ENCODE results near the gene NECTIN1.

Gene NECTIN1

DNA sequence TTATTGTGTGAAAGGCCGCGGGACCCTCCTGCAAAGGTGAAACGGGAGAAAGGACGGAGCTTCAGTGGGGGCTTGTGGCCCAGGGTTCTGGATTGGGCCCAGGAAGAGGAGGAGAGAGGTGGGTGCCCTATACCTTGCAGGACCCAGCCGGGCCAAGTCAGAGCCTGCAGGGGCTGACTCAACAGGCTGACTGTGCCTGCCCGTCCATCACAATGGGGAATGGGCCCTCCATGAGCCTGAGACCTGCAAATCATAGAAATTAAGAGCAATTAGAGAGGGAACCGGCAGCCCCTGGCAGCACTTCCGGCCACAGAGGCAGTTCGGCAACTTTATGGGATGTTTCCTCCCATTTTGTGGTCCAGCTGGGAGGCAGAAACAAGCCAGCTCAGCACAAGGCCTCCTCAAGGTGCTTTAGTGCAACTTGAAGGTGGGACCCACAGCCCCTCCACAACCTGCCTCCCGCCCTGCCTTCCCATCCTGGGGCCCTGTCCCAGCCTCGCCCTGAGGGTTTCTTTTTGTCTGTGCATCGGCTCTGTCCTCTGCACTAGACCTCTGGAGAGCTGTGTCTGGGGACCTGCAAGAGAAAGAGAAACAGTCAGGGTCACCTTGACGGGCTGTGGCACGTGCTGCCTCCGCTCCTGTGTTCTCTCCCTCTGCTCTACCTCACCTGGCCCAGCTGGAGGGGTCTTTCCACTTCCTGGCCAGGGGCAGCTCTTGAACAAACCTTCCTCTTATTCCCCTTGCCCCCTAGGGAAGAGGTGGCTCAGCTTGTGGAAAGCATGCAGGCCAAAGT, 19.1 kb upstream of the NECTIN1 start:
- TF ChIP-seq CTCF (IDR thresholded peaks at IDR 0.05; ENCODE audit: low read depth, low read length): no peak
- Histone ChIP-seq H3K27me3 (ENCODE audit: low read depth, low read length) (no peaks in the 10 kb centered on the region), H3K4me2 (ENCODE audit: low read length) (no peak overlapping the region)

DNA sequence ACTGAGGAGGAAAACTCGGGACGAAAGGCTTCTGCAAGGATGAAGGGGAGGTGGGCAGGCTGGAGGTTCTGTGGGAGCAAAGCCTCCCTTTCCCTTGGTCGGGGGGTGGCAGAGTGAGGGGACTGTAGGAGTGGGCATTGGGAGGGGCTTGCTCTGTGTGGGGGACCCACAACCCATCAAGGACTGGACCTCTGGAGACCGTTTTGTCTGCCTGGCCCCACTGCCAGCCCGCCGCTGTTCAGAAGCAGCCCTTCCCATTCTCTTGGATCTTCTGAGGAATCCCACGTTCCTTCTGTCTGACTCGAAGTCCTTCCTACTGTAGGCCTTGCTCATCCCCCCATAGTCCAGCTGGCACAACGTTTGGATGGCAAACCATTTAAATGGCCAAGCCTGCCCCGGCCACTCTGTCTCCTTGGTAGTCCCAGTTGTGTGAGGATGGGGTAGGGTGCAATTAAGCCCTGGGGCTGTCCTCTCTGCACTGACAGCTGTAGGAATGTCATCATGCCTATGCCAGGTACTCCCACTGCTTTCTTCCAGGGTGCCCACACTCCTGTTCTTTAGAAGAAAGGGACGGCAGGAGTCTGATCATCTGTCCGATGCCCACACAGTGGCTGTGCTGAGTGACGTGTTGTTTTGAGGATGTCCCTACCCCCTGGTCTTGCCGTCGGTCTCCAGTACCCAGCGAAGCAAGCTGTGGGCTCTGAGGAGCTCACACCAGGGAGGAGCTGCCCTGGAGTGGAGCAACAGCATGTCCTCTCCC, 17.0 kb upstream of the NECTIN1 start:
- H3K9ac ChIP-seq (ENCODE audit: low read length): no peak overlapping the region
- TF ChIP-seq CTCF (IDR thresholded peaks at IDR 0.05; ENCODE audit: low read depth, low read length) (no peak), EZH2phosphoT487 (IDR thresholded peaks at IDR 0.05; ENCODE audit: low read depth) (no peak)
- H3K9me3 ChIP-seq (ENCODE audit: insufficient read depth, low read length): no peaks in the 10 kb centered on the region
- no peaks in the 10 kb centered on the region for H3K36me3 ChIP-seq (replicated peaks; ENCODE audit: low read depth, low read length)
- H3K4me1 ChIP-seq (ENCODE audit: low read length): peaks cover 7% of the 10 kb centered on the region
- no peak overlapping the region for H3K4me2 ChIP-seq (ENCODE audit: low read length)
- no peak overlapping the region for H2AFZ ChIP-seq (ENCODE audit: low read depth, low read length)
- no peak overlapping the region for H3K27ac ChIP-seq (ENCODE audit: low read length)
- H3K79me2 ChIP-seq (ENCODE audit: low read length): no peaks in the 10 kb centered on the region
- H3K27me3 ChIP-seq (ENCODE audit: low read depth, low read length): no peaks in the 10 kb centered on the region
- no peak overlapping the region for H3K4me3 ChIP-seq (ENCODE audit: low read length)
- no peaks in the 10 kb centered on the region for H4K20me1 ChIP-seq (ENCODE audit: insufficient read depth, low read length)

More for the DNA sequence above, 19.1 kb upstream of the NECTIN1 start:
- Histone ChIP-seq H3K9me3 (ENCODE audit: insufficient read depth, low read length) (no peaks in the 10 kb centered on the region), H4K20me1 (ENCODE audit: insufficient read depth, low read length) (no peaks in the 10 kb centered on the region), H3K36me3 (replicated peaks; ENCODE audit: low read depth, low read length) (peaks cover 6% of the 10 kb centered on the region), H2AFZ (ENCODE audit: low read depth, low read length) (no peak overlapping the region), H3K4me3 (ENCODE audit: low read length) (no peak overlapping the region), H3K79me2 (ENCODE audit: low read length) (peaks cover 18% of the 10 kb centered on the region), H3K9ac (ENCODE audit: low read length) (no peak overlapping the region), H3K27ac (ENCODE audit: low read length) (no peak overlapping the region), H3K4me1 (ENCODE audit: low read length) (peaks cover 16% of the 10 kb centered on the region)

- no peak overlapping the region for H3K4me3 ChIP-seq (ENCODE audit: low read length)
- H3K27me3 ChIP-seq (ENCODE audit: low read depth, low read length): no peaks in the 10 kb centered on the region
- H3K4me1 ChIP-seq (ENCODE audit: low read length): no peaks in the 10 kb centered on the region; the same call in 1 of the 2 replicates
- H3K27ac ChIP-seq (ENCODE audit: low read length): no peak overlapping the region
- H3K4me2 ChIP-seq (ENCODE audit: low read length): no peak overlapping the region
- no peaks in the 10 kb centered on the region for H4K20me1 ChIP-seq (ENCODE audit: insufficient read depth, low read length)
- no peaks in the 10 kb centered on the region for H3K36me3 ChIP-seq (replicated peaks; ENCODE audit: low read depth, low read length)
- H3K9ac ChIP-seq (ENCODE audit: low read length): no peak overlapping the region
- H3K9me3 ChIP-seq (ENCODE audit: insufficient read depth, low read length): no peaks in the 10 kb centered on the region
- TF ChIP-seq EZH2phosphoT487 (IDR thresholded peaks at IDR 0.05; ENCODE audit: low read depth) (no peak), CTCF (IDR thresholded peaks at IDR 0.05; ENCODE audit: low read depth, low read length) (no peak)
- no peaks in the 10 kb centered on the region for H3K79me2 ChIP-seq (ENCODE audit: low read length)
- H2AFZ ChIP-seq (ENCODE audit: low read depth, low read length): no peak overlapping the region
Observed at GRCh38 chr11:119745112-119745511, 16.1 kb upstream of the NECTIN1 start.

- Histone ChIP-seq H3K4me2 (ENCODE audit: low read length) (no peak overlapping the region), H3K4me3 (ENCODE audit: low read length) (no peak overlapping the region), H3K4me1 (ENCODE audit: low read length) (no peaks in the 10 kb centered on the region), H3K9ac (ENCODE audit: low read length) (no peak overlapping the region), H3K9me3 (ENCODE audit: insufficient read depth, low read length) (no peaks in the 10 kb centered on the region), H3K27ac (ENCODE audit: low read length) (no peak overlapping the region), H2AFZ (ENCODE audit: low read depth, low read length) (no peak overlapping the region), H4K20me1 (ENCODE audit: insufficient read depth, low read length) (no peaks in the 10 kb centered on the region), H3K79me2 (ENCODE audit: low read length) (no peaks in the 10 kb centered on the region), H3K27me3 (ENCODE audit: low read depth, low read length) (no peaks in the 10 kb centered on the region), H3K36me3 (replicated peaks; ENCODE audit: low read depth, low read length) (no peaks in the 10 kb centered on the region)
- TF ChIP-seq CTCF (IDR thresholded peaks at IDR 0.05; ENCODE audit: low read depth, low read length): no peak
Observed at GRCh38 chr11:119744577-119744976, 15.6 kb upstream of the NECTIN1 start.
